WTC11 (cell line): ENCODE measurements around the gene ATG13. TPM values are rescaled to one million over a fixed set of nuclear protein-coding genes. Genes with fewer than 3 reads are reported as not detected.

Experiments
- ATAC-seq: fragments of 200-7000 bp; cut with Tn5 transposase; 2 replicates; pipeline ENCODE4 v1.10.0; 2021; ENCODE audit warnings: mild to moderate bottlenecking, moderate library complexity
- CTCF ChIA-PET: fragments of 300-600 bp; sonication (Branson Sonifier 250); formaldehyde crosslinking; loops from one replicate; lab custom pipeline; 2021; ENCODE audit warnings: antibody characterized with exemption; lab: Charles Lee
- POLR2A ChIA-PET: fragments of 350-600 bp; sonication (Branson Sonifier 250); formaldehyde crosslinking; loops from one replicate; lab custom pipeline; 2021; ENCODE audit warnings: antibody characterized with exemption; lab: Charles Lee
- DNase-seq: peaks from one replicate; pipeline ENCODE4 v3.0.0; 2021; ENCODE audit warnings: low spot score
- H3K27ac Mint-ChIP-seq: 2 replicates; pipeline ENCODE4 v1.8.0; 2021; ENCODE audit warnings: mixed read lengths
- H3K27me3 Mint-ChIP-seq: 2 replicates; pipeline ENCODE4 v1.8.0; 2021; ENCODE audit warnings: low read depth, mild to moderate bottlenecking, moderate library complexity, mixed read lengths
- H3K36me3 Mint-ChIP-seq: 2 replicates; pipeline ENCODE4 v1.8.0; 2021; ENCODE audit warnings: mixed read lengths
- H3K4me1 Mint-ChIP-seq: 2 replicates; pipeline ENCODE4 v1.8.0; 2022; ENCODE audit warnings: mixed read lengths
- H3K4me3 Mint-ChIP-seq: 2 replicates; pipeline ENCODE4 v1.8.0; 2021; ENCODE audit warnings: mild to moderate bottlenecking, moderate library complexity, mixed read lengths
- H3K9me3 Mint-ChIP-seq: 2 replicates; pipeline ENCODE4 v1.8.0; 2021; ENCODE audit warnings: mixed read lengths
- CBFB ChIP-seq: sonication (generic); formaldehyde crosslinking; IDR thresholded peaks from 2 replicates; pipeline ENCODE4 v1.8.1; 2022; ENCODE audit warnings: mild to moderate bottlenecking, low read depth, missing genetic modification reagents
- CDX4 ChIP-seq: fragments of 250-450 bp; sonication (Bioruptor Pico); IDR thresholded peaks from 2 replicates; pipeline ENCODE4 v1.9.0; 2021; ENCODE audit warnings: moderate library complexity, mild to moderate bottlenecking, inconsistent platforms, borderline replicate concordance
- CREM ChIP-seq: sonication (generic); formaldehyde crosslinking; IDR thresholded peaks from 2 replicates; pipeline ENCODE4 v1.8.1; 2022; ENCODE audit warnings: mild to moderate bottlenecking, missing genetic modification reagents, moderate library complexity
- CTCF ChIP-seq: fragments of 200-600 bp; IDR thresholded peaks from 2 replicates; pipeline ENCODE4 v1.8.0; 2022; ENCODE audit warnings: antibody characterized with exemption
- E2F1 ChIP-seq: sonication (generic); formaldehyde crosslinking; IDR thresholded peaks from 2 replicates; pipeline ENCODE4 v1.8.0; 2022; ENCODE audit warnings: mild to moderate bottlenecking, missing genetic modification reagents
- E2F5 ChIP-seq: sonication (generic); formaldehyde crosslinking; IDR thresholded peaks from 2 replicates; pipeline ENCODE4 v1.8.1; 2022; ENCODE audit warnings: mild to moderate bottlenecking, moderate library complexity, missing genetic modification reagents
- ERG ChIP-seq: fragments of 250-450 bp; sonication (Bioruptor Pico); IDR thresholded peaks from 2 replicates; pipeline ENCODE4 v1.8.0; 2021; ENCODE audit warnings: mild to moderate bottlenecking
- GABPB1 ChIP-seq: sonication (generic); formaldehyde crosslinking; IDR thresholded peaks from 2 replicates; pipeline ENCODE4 v1.8.1; 2023; ENCODE audit warnings: mild to moderate bottlenecking, missing genetic modification reagents
- GTF2I ChIP-seq: fragments of 250-450 bp; sonication (Bioruptor Pico); conservative IDR thresholded peaks from 2 replicates; pipeline ENCODE4 v1.4.0; 2021; ENCODE audit warnings: mild to moderate bottlenecking
- IRF2 ChIP-seq: sonication (generic); formaldehyde crosslinking; IDR thresholded peaks from 2 replicates; pipeline ENCODE4 v1.8.0; 2022; ENCODE audit warnings: low read depth, missing genetic modification reagents, borderline replicate concordance
- KAT7 ChIP-seq: sonication (generic); formaldehyde crosslinking; IDR thresholded peaks from 2 replicates; pipeline ENCODE4 v1.8.1; 2023; ENCODE audit warnings: missing genetic modification reagents, mild to moderate bottlenecking, borderline replicate concordance
- MLX ChIP-seq: sonication (generic); formaldehyde crosslinking; IDR thresholded peaks from 2 replicates; pipeline ENCODE4 v1.8.1; 2023; ENCODE audit warnings: mild to moderate bottlenecking, missing genetic modification reagents, moderate library complexity
- NFYB ChIP-seq: sonication (generic); formaldehyde crosslinking; conservative IDR thresholded peaks from 2 replicates; pipeline ENCODE4 v1.8.0; 2022; ENCODE audit warnings: low read depth, missing genetic modification reagents
- STAT6 ChIP-seq: sonication (generic); formaldehyde crosslinking; conservative IDR thresholded peaks from 2 replicates; pipeline ENCODE4 v1.8.1; 2023; ENCODE audit warnings: mild to moderate bottlenecking, low read depth, missing genetic modification reagents, moderate library complexity
- TEAD1 ChIP-seq: sonication (generic); formaldehyde crosslinking; IDR thresholded peaks from 2 replicates; pipeline ENCODE4 v1.8.0; 2022; ENCODE audit warnings: mild to moderate bottlenecking, missing genetic modification reagents
- ZMAT4 ChIP-seq: fragments of 250-450 bp; sonication (Bioruptor Pico); IDR thresholded peaks from 2 replicates; pipeline ENCODE4 v1.9.0; 2021; ENCODE audit warnings: mild to moderate bottlenecking
- ZNF121 ChIP-seq: sonication (generic); formaldehyde crosslinking; IDR thresholded peaks from 2 replicates; pipeline ENCODE4 v1.8.0; 2023; ENCODE audit warnings: missing genetic modification reagents
- ZNF138 ChIP-seq: sonication (generic); formaldehyde crosslinking; conservative IDR thresholded peaks from 2 replicates; pipeline ENCODE4 v1.8.1; 2022; ENCODE audit warnings: mild to moderate bottlenecking, moderate library complexity, missing genetic modification reagents
- ZNF219 ChIP-seq: sonication (generic); formaldehyde crosslinking; IDR thresholded peaks from 2 replicates; pipeline ENCODE4 v1.8.0; 2023; ENCODE audit warnings: missing genetic modification reagents, mild to moderate bottlenecking, borderline replicate concordance
- ZNF396 ChIP-seq: fragments of 250-450 bp; sonication (Bioruptor Pico); IDR thresholded peaks from 2 replicates; pipeline ENCODE4 v1.8.0; 2021; ENCODE audit warnings: mild to moderate bottlenecking, moderate library complexity, borderline replicate concordance
- total RNA-seq: library from RNA; stranded (reverse); gene quantifications from 3 replicates; pipeline ENCODE4 v1.2.3, GENCODE V29; 2021

Gene ATG13
- total RNA-seq, 1 experiment from 2014 or later: 85.4 TPM

GRCh38 chr11:46631676-46632075 is 14.3 kb downstream of the ATG13 start:
- DNase-seq: no peak
- H3K27me3 Mint-ChIP-seq: no peaks in the 10 kb centered on the region
- no peak for ATAC-seq
- H3K36me3 Mint-ChIP-seq: peaks cover 11% of the 10 kb centered on the region
- H3K4me1 Mint-ChIP-seq: no peaks in the 10 kb centered on the region
- H3K9me3 Mint-ChIP-seq: no peaks in the 10 kb centered on the region
- TF ChIP-seq GABPB1 (CRISPR knock-in tag) (no peak), ZNF121 (CRISPR knock-in tag) (no peak), MLX (CRISPR knock-in tag) (no peak), CDX4 (CRISPR knock-in tag) (no peak), ZNF396 (CRISPR knock-in tag) (no peak), ZNF219 (no peak), NFYB (CRISPR knock-in tag) (no peak), KAT7 (CRISPR knock-in tag) (no peak), E2F1 (CRISPR knock-in tag) (no peak), ERG (CRISPR knock-in tag) (no peak), TEAD1 (no peak), ZNF138 (CRISPR knock-in tag) (no peak), E2F5 (CRISPR knock-in tag) (no peak)
- POLR2A ChIA-PET: no interaction called here
- no peak overlapping the region for H3K27ac Mint-ChIP-seq
- CTCF ChIA-PET: interaction anchor here (1.3 kb wide), 1 partner anchor 38 kb away, joined by 3 read pairs; no protein-coding TSS in a partner anchor
- no peak overlapping the region for H3K4me3 Mint-ChIP-seq

- H3K27ac Mint-ChIP-seq: no peak overlapping the region
- no peak for ATAC-seq
- H3K4me1 Mint-ChIP-seq: no peaks in the 10 kb centered on the region
- no peaks in the 10 kb centered on the region for H3K27me3 Mint-ChIP-seq
- H3K36me3 Mint-ChIP-seq: peaks cover 11% of the 10 kb centered on the region
- ChIA-PET CTCF (interaction anchor here (1.3 kb wide), 1 partner anchor 37 kb away, joined by 3 read pairs; no protein-coding TSS in a partner anchor), POLR2A (no interaction called here)
- H3K9me3 Mint-ChIP-seq: no peaks in the 10 kb centered on the region
- no peak overlapping the region for H3K4me3 Mint-ChIP-seq
- no peak for DNase-seq
- no peak for TF ChIP-seq CREM (CRISPR knock-in tag)
- no peak for TF ChIP-seq GTF2I
- no peak for TF ChIP-seq STAT6 (CRISPR knock-in tag)
- no peak for TF ChIP-seq CBFB (CRISPR knock-in tag)
- TF ChIP-seq E2F5 (CRISPR knock-in tag): no peak
- TF ChIP-seq ZMAT4 (CRISPR knock-in tag): no peak
- no peak for TF ChIP-seq CTCF
- TF ChIP-seq IRF2 (CRISPR knock-in tag): no peak
These were observed 15.1 kb downstream of the ATG13 start for GRCh38 chr11:46632502-46632901.
